ENCODE data around the gene SCYL1.

SCYL1 gene

GRCh38 chr11:65501186-65501471 is 23.8 kb upstream of the SCYL1 start:
- Histone ChIP-seq H2AFZ (no peak overlapping the region), H3K27me3 (ENCODE audit: control insufficient read depth, insufficient read depth, low read length) (no peaks in the 10 kb centered on the region), H3K4me2 (ENCODE audit: low read length) (peak overlapping the region; percentile 95), H3K9ac (peak overlapping the region; percentile 99), H3K27ac (peak overlapping the region; percentile 100), H3K4me1 (peaks cover 11% of the 10 kb centered on the region), H3K9me3 (ENCODE audit: control insufficient read depth, low read length) (no peaks in the 10 kb centered on the region), H3K4me3 (ENCODE audit: low read depth, low read length) (peak overlapping the region; percentile 100), H3K79me2 (peaks cover 70% of the 10 kb centered on the region), H3K36me3 (ENCODE audit: control insufficient read depth, insufficient read depth, low read length) (peaks cover 43% of the 10 kb centered on the region)
- TF ChIP-seq CTCF (IDR thresholded peaks at IDR 0.05): no peak

GRCh38 chr11:65501472-65502273 is 23.2 kb upstream of the SCYL1 start:
- Histone ChIP-seq H3K9me3 (ENCODE audit: control insufficient read depth, low read length) (no peaks in the 10 kb centered on the region), H3K27ac (peak overlapping the region; percentile 100), H3K4me3 (ENCODE audit: low read depth, low read length) (peak overlapping the region; percentile 100), H3K9ac (peak overlapping the region; percentile 99), H3K79me2 (peaks cover 71% of the 10 kb centered on the region), H3K4me2 (ENCODE audit: low read length) (peak overlapping the region; percentile 95), H2AFZ (no peak overlapping the region), H3K27me3 (ENCODE audit: control insufficient read depth, insufficient read depth, low read length) (no peaks in the 10 kb centered on the region), H3K4me1 (peaks cover 9% of the 10 kb centered on the region), H3K36me3 (ENCODE audit: control insufficient read depth, insufficient read depth, low read length) (peaks cover 46% of the 10 kb centered on the region)
- TF ChIP-seq CTCF (IDR thresholded peaks at IDR 0.05): no peak

GRCh38 chr11:65502274-65502554 is 22.7 kb upstream of the SCYL1 start:
- Histone ChIP-seq H3K27me3 (ENCODE audit: control insufficient read depth, insufficient read depth, low read length) (no peaks in the 10 kb centered on the region), H3K4me3 (ENCODE audit: low read depth, low read length) (peak overlapping the region; percentile 100), H3K9me3 (ENCODE audit: control insufficient read depth, low read length) (no peaks in the 10 kb centered on the region), H3K36me3 (ENCODE audit: control insufficient read depth, insufficient read depth, low read length) (peaks cover 46% of the 10 kb centered on the region), H3K9ac (peak overlapping the region; percentile 99), H3K4me2 (ENCODE audit: low read length) (peak overlapping the region; percentile 95), H2AFZ (no peak overlapping the region), H3K79me2 (peaks cover 71% of the 10 kb centered on the region), H3K4me1 (peaks cover 7% of the 10 kb centered on the region), H3K27ac (peak overlapping the region; percentile 100)
- TF ChIP-seq CTCF (IDR thresholded peaks at IDR 0.05): no peak

- Histone ChIP-seq H3K36me3 (ENCODE audit: control insufficient read depth, insufficient read depth, low read length) (peaks cover 46% of the 10 kb centered on the region), H3K4me2 (ENCODE audit: low read length) (peak overlapping the region; percentile 95), H3K79me2 (peaks cover 71% of the 10 kb centered on the region), H3K9me3 (ENCODE audit: control insufficient read depth, low read length) (no peaks in the 10 kb centered on the region), H3K4me3 (ENCODE audit: low read depth, low read length) (peak overlapping the region; percentile 100), H3K27me3 (ENCODE audit: control insufficient read depth, insufficient read depth, low read length) (no peaks in the 10 kb centered on the region), H3K4me1 (peaks cover 7% of the 10 kb centered on the region), H3K27ac (peak overlapping the region; percentile 100), H3K9ac (peak overlapping the region; percentile 99), H2AFZ (no peak overlapping the region)
- no peak for TF ChIP-seq CTCF (IDR thresholded peaks at IDR 0.05)
These were observed 22.1 kb upstream of the SCYL1 start for GRCh38 chr11:65502555-65503367.
